WTC11 (cell line): ENCODE results near the gene MTMR4. TPM values are rescaled to one million over a fixed set of nuclear protein-coding genes. Genes with fewer than 3 reads are reported as not detected.

ENCODE experiments used
- ATAC-seq: fragments of 200-7000 bp; cut with Tn5 transposase; 2 replicates; pipeline ENCODE4 v1.10.0; 2021; ENCODE audit warnings: mild to moderate bottlenecking, moderate library complexity
- CTCF ChIA-PET: fragments of 300-600 bp; sonication (Branson Sonifier 250); formaldehyde crosslinking; loops from one replicate; lab custom pipeline; 2021; ENCODE audit warnings: antibody characterized with exemption; lab: Charles Lee
- POLR2A ChIA-PET: fragments of 350-600 bp; sonication (Branson Sonifier 250); formaldehyde crosslinking; loops from one replicate; lab custom pipeline; 2021; ENCODE audit warnings: antibody characterized with exemption; lab: Charles Lee
- DNase-seq: peaks from one replicate; pipeline ENCODE4 v3.0.0; 2021; ENCODE audit warnings: low spot score
- H3K27ac Mint-ChIP-seq: 2 replicates; pipeline ENCODE4 v1.8.0; 2021; ENCODE audit warnings: mixed read lengths
- H3K27me3 Mint-ChIP-seq: 2 replicates; pipeline ENCODE4 v1.8.0; 2021; ENCODE audit warnings: low read depth, mild to moderate bottlenecking, moderate library complexity, mixed read lengths
- H3K36me3 Mint-ChIP-seq: 2 replicates; pipeline ENCODE4 v1.8.0; 2021; ENCODE audit warnings: mixed read lengths
- H3K4me1 Mint-ChIP-seq: 2 replicates; pipeline ENCODE4 v1.8.0; 2022; ENCODE audit warnings: mixed read lengths
- H3K4me3 Mint-ChIP-seq: 2 replicates; pipeline ENCODE4 v1.8.0; 2021; ENCODE audit warnings: mild to moderate bottlenecking, moderate library complexity, mixed read lengths
- H3K9me3 Mint-ChIP-seq: 2 replicates; pipeline ENCODE4 v1.8.0; 2021; ENCODE audit warnings: mixed read lengths
- ARID4B ChIP-seq: sonication (generic); formaldehyde crosslinking; IDR thresholded peaks from 2 replicates; pipeline ENCODE4 v1.8.0; 2023; ENCODE audit warnings: missing genetic modification reagents, mild to moderate bottlenecking, borderline replicate concordance
- CREB1 ChIP-seq: sonication (generic); formaldehyde crosslinking; IDR thresholded peaks from 2 replicates; pipeline ENCODE4 v1.8.0; 2023; ENCODE audit warnings: mild to moderate bottlenecking, missing genetic modification reagents
- CREM ChIP-seq: sonication (generic); formaldehyde crosslinking; IDR thresholded peaks from 2 replicates; pipeline ENCODE4 v1.8.1; 2022; ENCODE audit warnings: mild to moderate bottlenecking, missing genetic modification reagents, moderate library complexity
- E2F1 ChIP-seq: sonication (generic); formaldehyde crosslinking; IDR thresholded peaks from 2 replicates; pipeline ENCODE4 v1.8.0; 2022; ENCODE audit warnings: mild to moderate bottlenecking, missing genetic modification reagents
- FOXK1 ChIP-seq: sonication (generic); formaldehyde crosslinking; IDR thresholded peaks from 2 replicates; pipeline ENCODE4 v1.8.0; 2022; ENCODE audit warnings: mild to moderate bottlenecking, moderate library complexity, missing genetic modification reagents
- FOXP4 ChIP-seq: sonication (generic); formaldehyde crosslinking; IDR thresholded peaks from 2 replicates; pipeline ENCODE4 v1.8.0; 2022; ENCODE audit warnings: mild to moderate bottlenecking, missing genetic modification reagents
- GABPB1 ChIP-seq: sonication (generic); formaldehyde crosslinking; IDR thresholded peaks from 2 replicates; pipeline ENCODE4 v1.8.1; 2023; ENCODE audit warnings: mild to moderate bottlenecking, missing genetic modification reagents
- GTF2I ChIP-seq: fragments of 250-450 bp; sonication (Bioruptor Pico); conservative IDR thresholded peaks from 2 replicates; pipeline ENCODE4 v1.4.0; 2021; ENCODE audit warnings: mild to moderate bottlenecking
- IRF2 ChIP-seq: sonication (generic); formaldehyde crosslinking; IDR thresholded peaks from 2 replicates; pipeline ENCODE4 v1.8.0; 2022; ENCODE audit warnings: low read depth, missing genetic modification reagents, borderline replicate concordance
- JAZF1 ChIP-seq: fragments of 250-450 bp; sonication (Bioruptor Pico); IDR thresholded peaks from 2 replicates; pipeline ENCODE4 v1.9.0; 2021; ENCODE audit warnings: moderate library complexity, mild to moderate bottlenecking, inconsistent platforms
- MXD4 ChIP-seq: fragments of 250-450 bp; sonication (Bioruptor Pico); IDR thresholded peaks from 2 replicates; pipeline ENCODE4 v1.8.0; 2021; ENCODE audit warnings: mild to moderate bottlenecking, moderate library complexity, borderline replicate concordance
- MYBL2 ChIP-seq: sonication (generic); formaldehyde crosslinking; IDR thresholded peaks from 2 replicates; pipeline ENCODE4 v1.8.1; 2023; ENCODE audit warnings: mild to moderate bottlenecking, moderate library complexity, missing genetic modification reagents
- NFYB ChIP-seq: sonication (generic); formaldehyde crosslinking; conservative IDR thresholded peaks from 2 replicates; pipeline ENCODE4 v1.8.0; 2022; ENCODE audit warnings: low read depth, missing genetic modification reagents
- TEAD1 ChIP-seq: sonication (generic); formaldehyde crosslinking; IDR thresholded peaks from 2 replicates; pipeline ENCODE4 v1.8.0; 2022; ENCODE audit warnings: mild to moderate bottlenecking, missing genetic modification reagents
- TP53 ChIP-seq: sonication (generic); formaldehyde crosslinking; IDR thresholded peaks from 2 replicates; pipeline ENCODE4 v1.8.1; 2023; ENCODE audit warnings: mild to moderate bottlenecking, missing genetic modification reagents
- USF1 ChIP-seq: sonication (generic); formaldehyde crosslinking; IDR thresholded peaks from 2 replicates; pipeline ENCODE4 v1.8.0; 2022; ENCODE audit warnings: mild to moderate bottlenecking, missing genetic modification reagents
- ZMAT4 ChIP-seq: fragments of 250-450 bp; sonication (Bioruptor Pico); IDR thresholded peaks from 2 replicates; pipeline ENCODE4 v1.9.0; 2021; ENCODE audit warnings: mild to moderate bottlenecking
- ZNF121 ChIP-seq: sonication (generic); formaldehyde crosslinking; IDR thresholded peaks from 2 replicates; pipeline ENCODE4 v1.8.0; 2023; ENCODE audit warnings: missing genetic modification reagents
- ZNF232 ChIP-seq: sonication (generic); formaldehyde crosslinking; IDR thresholded peaks from 2 replicates; pipeline ENCODE4 v1.8.0; 2022; ENCODE audit warnings: mild to moderate bottlenecking, missing genetic modification reagents
- ZNF281 ChIP-seq: sonication (generic); formaldehyde crosslinking; IDR thresholded peaks from 2 replicates; pipeline ENCODE4 v1.8.0; 2023; ENCODE audit warnings: mild to moderate bottlenecking, missing genetic modification reagents
- ZNF317 ChIP-seq: sonication (generic); formaldehyde crosslinking; IDR thresholded peaks from 2 replicates; pipeline ENCODE4 v1.8.1; 2023; ENCODE audit warnings: low read depth, mild to moderate bottlenecking, moderate library complexity, missing genetic modification reagents, borderline replicate concordance
- ZNF416 ChIP-seq: fragments of 250-450 bp; sonication (Bioruptor Pico); IDR thresholded peaks from 2 replicates; pipeline ENCODE4 v1.9.0; 2021; ENCODE audit warnings: mild to moderate bottlenecking, inconsistent platforms
- total RNA-seq: library from RNA; stranded (reverse); gene quantifications from 3 replicates; pipeline ENCODE4 v1.2.3, GENCODE V29; 2021

MTMR4 gene
- total RNA-seq, 1 experiment from 2014 or later = 30.8 TPM

- TF ChIP-seq E2F1 (CRISPR knock-in tag) = no peak
Measured at GRCh38 chr17:58470356-58470755, 44.1 kb downstream of the MTMR4 start (continued).

- CTCF ChIA-PET = interaction anchor here (0.5 to 1.0 kb wide), 3 partner anchors 152 to 269 kb away, joined by 3 to 4 read pairs (median 3); no protein-coding TSS in a partner anchor
- Mint-ChIP-seq H3K4me1 (no peaks in the 10 kb centered on the region), H3K9me3 (no peaks in the 10 kb centered on the region), H3K27ac (no peak overlapping the region), H3K4me3 (no peak overlapping the region), H3K36me3 (no peaks in the 10 kb centered on the region), H3K27me3 (peaks cover 5% of the 10 kb centered on the region; the same call in 1 of the 2 replicates)
- ATAC-seq = no peak
- no peak for DNase-seq
- POLR2A ChIA-PET = no interaction called here
- no peak for TF ChIP-seq GABPB1
- TF ChIP-seq TEAD1 (CRISPR knock-in tag) = no peak
- no peak for TF ChIP-seq ZMAT4 (CRISPR knock-in tag)
- no peak for TF ChIP-seq CREM
- TF ChIP-seq FOXP4 = no peak
- TF ChIP-seq JAZF1 (CRISPR knock-in tag) = no peak
- TF ChIP-seq ZNF121 (CRISPR knock-in tag) = no peak
- TF ChIP-seq ZNF281 = no peak
- no peak for TF ChIP-seq MYBL2 (CRISPR knock-in tag)
- TF ChIP-seq ZNF232 (CRISPR knock-in tag) = no peak
Measured at GRCh38 chr17:58468944-58469343, 45.5 kb downstream of the MTMR4 start.

- no peaks in the 10 kb centered on the region for H3K9me3 Mint-ChIP-seq
- ATAC-seq = no peak
- no peak for DNase-seq
- no peaks in the 10 kb centered on the region for H3K4me1 Mint-ChIP-seq
- ChIA-PET POLR2A (no interaction called here), CTCF (no interaction called here)
- no peak overlapping the region for H3K4me3 Mint-ChIP-seq
- H3K36me3 Mint-ChIP-seq = no peaks in the 10 kb centered on the region
- H3K27ac Mint-ChIP-seq = no peak overlapping the region
- H3K27me3 Mint-ChIP-seq = no peaks in the 10 kb centered on the region
- no peak for TF ChIP-seq JAZF1 (CRISPR knock-in tag)
- no peak for TF ChIP-seq CREB1
- TF ChIP-seq GABPB1 = no peak
- no peak for TF ChIP-seq ZNF317 (CRISPR knock-in tag)
- no peak for TF ChIP-seq GTF2I (CRISPR knock-in tag)
- no peak for TF ChIP-seq NFYB (CRISPR knock-in tag)
- no peak for TF ChIP-seq TP53
- no peak for TF ChIP-seq MXD4 (CRISPR knock-in tag)
- no peak for TF ChIP-seq FOXK1
- no peak for TF ChIP-seq IRF2
- TF ChIP-seq USF1 (CRISPR knock-in tag) = no peak
- no peak for TF ChIP-seq ZNF416 (CRISPR knock-in tag)
- no peak for TF ChIP-seq ARID4B (CRISPR knock-in tag)
Measured at GRCh38 chr17:58455491-58455890, 58.9 kb downstream of the MTMR4 start.
